Left ventricle myocardium inferior (tissue), 1 donor: ENCODE results near the gene DNMT3B. TPM values are rescaled to one million over a fixed set of nuclear protein-coding genes. Genes with fewer than 3 reads are reported as not detected.
"Not testable (repeated sequence)": the region's sequence is repeated elsewhere in the genome, so short reads cannot be mapped to it uniquely, and the experiment has no call there.

Source experiments
- DNase-seq: peaks from one replicate; pipeline ENCODE4 v3.0.0-alpha.2; 2020
- H3K27ac ChIP-seq: fragments of 200-600 bp; replicated peaks from 2 replicates; pipeline ENCODE4 v1.8.0; 2021
- H3K27me3 ChIP-seq: fragments of 200-600 bp; 2 replicates; pipeline ENCODE4 v1.8.0; 2021; ENCODE audit warnings: low read depth
- H3K36me3 ChIP-seq: fragments of 200-600 bp; 2 replicates; pipeline ENCODE4 v1.8.0; 2021
- H3K4me1 ChIP-seq: fragments of 200-600 bp; 2 replicates; pipeline ENCODE4 v1.8.0; 2021
- H3K4me3 ChIP-seq: fragments of 200-600 bp; 2 replicates; pipeline ENCODE4 v1.8.0; 2021; ENCODE audit warnings: mild to moderate bottlenecking, moderate library complexity
- H3K9me3 ChIP-seq: fragments of 200-600 bp; replicated peaks from 2 replicates; pipeline ENCODE4 v1.8.0; 2021
- intact Hi-C: fragments of 100-400 bp; cut with micrococcal nuclease; formaldehyde crosslinking; loops from one replicate; pipeline ENCODE4 v1.11.0; 2022
- total RNA-seq: library from RNA; stranded (reverse); fragmentation: NEBNext Ultra II Directional; extraction: Animal tissue kit (Norgen Biotek cat#: 25700); gene quantifications from one replicate; pipeline ENCODE4 v1.2.1, GENCODE V29; 2021
- TF ChIP-seq, protein P1 (sequence below): fragments of 200-600 bp; IDR thresholded peaks from 2 replicates; pipeline ENCODE4 v1.8.0; 2021; ENCODE audit warnings: antibody characterized with exemption, mild to moderate bottlenecking, borderline replicate concordance
- donor health status: DM: no; HTN: yes; CAD: no; lungs with severe emphysema.

DNMT3B gene
- total RNA-seq, 1 donor from 2014 or later, result 0.49 TPM

DNA sequence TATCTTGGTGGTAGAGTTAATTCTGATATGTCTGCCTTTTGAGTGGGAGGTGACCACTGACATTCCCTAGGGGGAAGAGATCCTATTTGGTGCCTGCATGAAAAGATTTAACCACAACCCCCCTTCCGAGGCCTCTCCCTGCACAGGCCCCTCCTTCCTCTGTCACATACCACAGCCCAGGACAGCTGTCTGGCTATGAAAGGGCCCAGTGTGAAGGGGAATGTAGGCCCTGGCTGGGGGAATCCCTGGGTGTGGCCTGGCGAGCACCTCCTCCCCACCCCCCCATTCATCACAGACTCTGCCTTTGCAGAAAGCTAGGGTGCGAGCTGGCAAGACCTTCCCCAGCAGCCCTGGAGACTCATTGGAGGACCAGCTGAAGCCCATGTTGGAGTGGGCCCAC lies 30.1 kb downstream of the DNMT3B start:
- no peak overlapping the region for H3K27ac ChIP-seq
- TF ChIP-seq, protein P1, sequence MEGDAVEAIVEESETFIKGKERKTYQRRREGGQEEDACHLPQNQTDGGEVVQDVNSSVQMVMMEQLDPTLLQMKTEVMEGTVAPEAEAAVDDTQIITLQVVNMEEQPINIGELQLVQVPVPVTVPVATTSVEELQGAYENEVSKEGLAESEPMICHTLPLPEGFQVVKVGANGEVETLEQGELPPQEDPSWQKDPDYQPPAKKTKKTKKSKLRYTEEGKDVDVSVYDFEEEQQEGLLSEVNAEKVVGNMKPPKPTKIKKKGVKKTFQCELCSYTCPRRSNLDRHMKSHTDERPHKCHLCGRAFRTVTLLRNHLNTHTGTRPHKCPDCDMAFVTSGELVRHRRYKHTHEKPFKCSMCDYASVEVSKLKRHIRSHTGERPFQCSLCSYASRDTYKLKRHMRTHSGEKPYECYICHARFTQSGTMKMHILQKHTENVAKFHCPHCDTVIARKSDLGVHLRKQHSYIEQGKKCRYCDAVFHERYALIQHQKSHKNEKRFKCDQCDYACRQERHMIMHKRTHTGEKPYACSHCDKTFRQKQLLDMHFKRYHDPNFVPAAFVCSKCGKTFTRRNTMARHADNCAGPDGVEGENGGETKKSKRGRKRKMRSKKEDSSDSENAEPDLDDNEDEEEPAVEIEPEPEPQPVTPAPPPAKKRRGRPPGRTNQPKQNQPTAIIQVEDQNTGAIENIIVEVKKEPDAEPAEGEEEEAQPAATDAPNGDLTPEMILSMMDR, result no peak
- intact Hi-C loops, result no loop called here
- H3K9me3 ChIP-seq, result no peaks in the 10 kb centered on the region
- no peak overlapping the region for H3K4me3 ChIP-seq
- no peak for DNase-seq
- H3K4me1 ChIP-seq, result peaks cover 17% of the 10 kb centered on the region
- no peaks in the 10 kb centered on the region for H3K27me3 ChIP-seq
- no peaks in the 10 kb centered on the region for H3K36me3 ChIP-seq

DNA sequence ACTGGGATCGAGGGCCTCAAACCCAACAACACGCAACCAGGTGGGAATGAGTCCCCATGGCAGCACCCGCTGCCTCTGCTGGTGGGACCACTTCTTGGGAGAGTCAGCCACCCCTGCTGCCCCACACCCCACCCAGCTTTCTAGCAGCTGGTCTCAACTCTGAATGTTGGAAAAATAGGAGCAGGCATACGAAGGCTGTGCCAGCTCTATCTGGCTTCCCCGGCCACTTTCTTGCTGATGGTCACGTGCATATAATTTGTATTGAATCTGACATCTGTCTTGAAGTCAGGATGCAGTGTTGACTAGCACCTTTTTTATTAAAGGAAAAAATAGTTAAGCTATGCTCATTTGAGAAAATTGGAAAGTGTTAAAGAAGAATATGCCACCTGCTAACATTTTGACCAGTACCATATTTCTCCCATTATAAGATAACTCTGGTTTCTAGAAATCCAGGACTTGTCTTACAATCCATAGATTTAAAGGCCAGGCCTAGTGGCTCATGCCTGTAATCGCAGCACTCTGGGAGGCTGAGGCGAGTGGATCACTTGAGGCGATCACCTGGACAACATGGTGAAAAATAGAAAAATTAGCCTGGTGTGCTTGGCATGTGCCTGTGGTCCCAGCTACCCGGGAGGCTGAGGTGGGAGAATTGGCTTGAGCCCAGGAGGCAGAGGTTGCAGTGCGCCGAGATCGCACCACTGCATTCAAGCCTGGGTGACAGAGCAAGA lies 30.7 kb downstream of the DNMT3B start:
- H3K36me3 ChIP-seq, result no peaks in the 10 kb centered on the region
- H3K4me1 ChIP-seq, result peaks cover 17% of the 10 kb centered on the region
- intact Hi-C loops, result no loop called here
- H3K27me3 ChIP-seq, result no peaks in the 10 kb centered on the region
- H3K4me3 ChIP-seq, result no peak overlapping the region
- no peak for DNase-seq
- H3K9me3 ChIP-seq, result no peaks in the 10 kb centered on the region
- TF ChIP-seq, protein P1, result peak; percentile 11
- no peak overlapping the region for H3K27ac ChIP-seq

DNA sequence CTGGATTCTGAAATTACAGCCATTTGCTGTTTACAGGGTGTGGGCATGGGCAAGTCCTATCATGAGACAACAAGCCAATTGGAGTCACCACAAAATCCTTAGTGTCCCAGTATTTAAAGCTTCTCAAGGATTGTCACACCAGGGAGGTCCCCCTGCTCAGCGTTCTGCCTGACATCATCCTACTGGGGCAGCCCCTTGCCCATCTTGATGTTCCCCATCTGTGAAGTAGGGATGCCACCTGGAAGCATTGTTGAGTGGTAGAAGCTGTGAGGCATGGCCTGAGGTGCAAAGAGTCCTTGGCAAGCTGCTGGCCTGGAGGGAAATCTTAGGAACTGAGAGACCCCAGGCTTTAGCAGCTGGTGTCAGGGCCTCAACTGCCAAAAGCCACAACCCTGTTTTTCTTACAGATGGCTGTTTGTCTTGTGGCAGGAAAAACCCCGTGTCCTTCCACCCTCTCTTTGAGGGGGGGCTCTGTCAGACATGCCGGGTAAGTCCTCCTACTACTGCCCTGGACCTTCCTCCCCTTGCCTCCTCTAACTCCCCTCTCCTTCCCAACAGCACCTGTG lies 34.3 kb downstream of the DNMT3B start:
- Histone ChIP-seq H3K27ac (no peak overlapping the region), H3K9me3 (no peaks in the 10 kb centered on the region), H3K36me3 (peaks cover 9% of the 10 kb centered on the region), H3K27me3 (no peaks in the 10 kb centered on the region), H3K4me3 (no peak overlapping the region), H3K4me1 (peaks cover 17% of the 10 kb centered on the region)
- TF ChIP-seq, protein P1, result no peak
- intact Hi-C loops, result no loop called here
- no peak for DNase-seq

DNA sequence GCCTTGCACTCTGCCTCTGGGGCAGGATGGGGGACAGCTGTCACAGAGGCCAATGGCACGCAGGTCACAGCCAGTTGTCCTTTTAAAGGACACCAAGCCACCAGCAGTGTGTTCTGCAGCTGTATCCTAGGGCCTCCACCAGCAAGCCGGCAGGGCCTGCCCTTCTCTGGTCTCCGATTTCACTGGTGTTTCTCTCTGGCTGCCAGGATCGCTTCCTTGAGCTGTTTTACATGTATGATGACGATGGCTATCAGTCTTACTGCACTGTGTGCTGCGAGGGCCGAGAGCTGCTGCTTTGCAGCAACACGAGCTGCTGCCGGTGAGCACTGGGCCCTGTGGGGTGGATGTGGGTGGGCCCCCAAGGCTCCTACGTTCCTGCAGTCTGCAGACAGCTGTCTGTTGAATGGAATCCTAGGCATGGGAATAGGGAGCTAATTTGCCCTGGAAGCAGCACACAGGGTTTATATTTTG lies 34.8 kb downstream of the DNMT3B start:
- intact Hi-C loops, result no loop called here
- TF ChIP-seq, protein P1, result no peak
- H3K4me3 ChIP-seq, result no peak overlapping the region
- H3K27ac ChIP-seq, result no peak overlapping the region
- peaks cover 15% of the 10 kb centered on the region for H3K36me3 ChIP-seq
- no peaks in the 10 kb centered on the region for H3K27me3 ChIP-seq
- H3K4me1 ChIP-seq, result peaks cover 17% of the 10 kb centered on the region
- no peaks in the 10 kb centered on the region for H3K9me3 ChIP-seq
- DNase-seq, result no peak

DNA sequence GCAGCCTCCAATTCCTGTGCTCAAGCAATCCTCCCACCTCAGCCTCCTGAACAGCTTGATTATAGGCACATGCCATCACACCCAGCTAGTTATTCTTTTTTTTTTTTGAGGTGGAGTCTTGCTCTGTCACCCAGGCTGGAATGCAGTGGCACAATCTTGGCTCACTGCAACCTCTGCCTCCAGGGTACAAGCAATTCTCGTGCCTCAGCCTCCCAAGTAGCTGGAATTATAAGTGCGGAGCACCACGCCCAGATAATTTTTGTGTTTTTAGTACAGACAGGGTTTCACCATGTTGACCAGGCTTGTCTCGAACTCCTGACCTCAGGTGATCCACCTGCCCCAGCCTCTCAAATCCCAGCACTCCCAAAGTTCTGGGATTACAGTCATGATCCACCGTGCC lies 35.4 kb downstream of the DNMT3B start:
- intact Hi-C loops, H3K9me3 ChIP-seq, H3K27ac ChIP-seq, DNase-seq, H3K4me3 ChIP-seq, H3K27me3 ChIP-seq: not testable (repeated sequence)
- H3K36me3 ChIP-seq, result peaks cover 18% of the 10 kb centered on the region
- peaks cover 12% of the 10 kb centered on the region for H3K4me1 ChIP-seq
